Neural crest cell (in vitro differentiated cells): Measurements from ENCODE around the gene PRR22. TPM values are rescaled to one million over a fixed set of nuclear protein-coding genes. Genes with fewer than 3 reads are reported as not detected.
A peak's percentile ranks its signal among the peaks of the same experiment; 100 is the strongest.

Source experiments
- DNase-seq: peaks from one replicate; pipeline ENCODE4 v3.0.0; 2021; ENCODE audit warnings: low read depth, mixed read lengths, low spot score
- H3K27ac Mint-ChIP-seq: one replicate; pipeline ENCODE4 v1.8.0; 2021; ENCODE audit warnings: mild to moderate bottlenecking, mixed read lengths; ENCODE audit not compliant: unreplicated experiment
- H3K27me3 Mint-ChIP-seq: 2 replicates; pipeline ENCODE4 v1.8.0; 2021; ENCODE audit warnings: low read depth, mild to moderate bottlenecking, mixed read lengths
- H3K36me3 Mint-ChIP-seq: 2 replicates; pipeline ENCODE4 v1.8.0; 2021; ENCODE audit warnings: low read depth, mild to moderate bottlenecking, mixed read lengths
- H3K4me1 Mint-ChIP-seq: 2 replicates; pipeline ENCODE4 v1.8.0; 2021; ENCODE audit warnings: mixed read lengths
- H3K4me3 Mint-ChIP-seq: one replicate; pipeline ENCODE4 v1.8.0; 2021; ENCODE audit warnings: mild to moderate bottlenecking, mixed read lengths
- H3K9me3 Mint-ChIP-seq: 2 replicates; pipeline ENCODE4 v1.8.0; 2021; ENCODE audit warnings: mixed read lengths
- CTCF ChIP-seq: fragments of 200-600 bp; sonication (generic); conservative IDR thresholded peaks from 2 replicates; pipeline ENCODE4 v1.5.0; 2021; ENCODE audit warnings: antibody characterized with exemption, mild to moderate bottlenecking
- long read RNA-seq: library from polyadenylated mRNA; unstranded; transcript quantifications from one replicate; pipeline ENCODE4 v2.0.0, GENCODE V29; 2020
- total RNA-seq: library from RNA; stranded (reverse); gene quantifications from 2 replicates; pipeline ENCODE4 v1.2.1, GENCODE V29; 2021

Gene PRR22
- 6.7 and 6.8 TPM in 2 replicates for total RNA-seq
- long read RNA-seq: 0 reads

- DNase-seq: no peak
- peaks cover 8% of the 10 kb centered on the region for H3K36me3 Mint-ChIP-seq
- no peak for TF ChIP-seq CTCF
- no peak within 1 kb of the TSS for H3K27ac Mint-ChIP-seq
- H3K4me1 Mint-ChIP-seq: no peaks in the 10 kb centered on the region
- H3K27me3 Mint-ChIP-seq: no peaks in the 10 kb centered on the region
- H3K9me3 Mint-ChIP-seq: no peaks in the 10 kb centered on the region
- no peak within 1 kb of the TSS for H3K4me3 Mint-ChIP-seq
Measured at GRCh38 chr19:5784581-5785147, at the start of gene PRR22. Gene PRR22, minus strand, starts transcription at chr19:5784746. Its CDS starts 86 bp downstream, at chr19:5784660.

DNA sequence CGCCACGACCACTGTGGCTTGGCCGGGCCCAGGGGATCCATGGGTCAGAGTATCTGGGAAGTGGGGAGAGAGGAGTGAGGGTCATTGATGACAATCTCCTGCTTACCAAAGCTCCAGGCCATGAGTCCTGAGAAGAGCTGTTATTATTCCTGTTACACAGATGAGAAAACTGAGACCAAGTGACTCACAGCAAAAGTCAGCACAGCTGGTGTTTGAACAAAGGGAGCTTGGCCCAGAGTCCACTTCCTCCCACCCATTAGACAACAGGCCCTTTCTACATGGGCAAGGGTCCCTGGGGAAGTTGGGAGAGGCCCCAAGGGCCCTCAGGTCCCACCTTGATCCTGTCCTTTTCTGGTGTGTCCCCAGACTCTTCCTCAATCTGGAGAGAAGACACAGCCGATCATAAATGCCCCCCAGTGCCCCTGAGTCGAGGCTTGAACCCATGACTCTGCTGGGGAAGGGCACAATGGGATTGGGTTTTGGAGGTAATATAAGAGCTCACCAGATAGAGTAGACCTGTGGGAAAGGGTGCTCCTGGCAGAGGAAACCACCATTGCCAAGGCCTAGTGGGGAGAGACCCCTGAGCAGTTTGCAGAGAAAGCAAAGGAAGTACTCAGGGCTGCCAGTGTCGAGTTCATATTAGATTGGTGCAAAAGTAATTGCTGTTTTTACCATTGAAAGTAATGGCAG lies 48.1 kb upstream of the PRR22 start:
- H3K4me3 Mint-ChIP-seq: peak overlapping the region; percentile 12
- no peak for DNase-seq
- H3K36me3 Mint-ChIP-seq: no peaks in the 10 kb centered on the region
- no peak overlapping the region for H3K27ac Mint-ChIP-seq
- peaks cover 16% of the 10 kb centered on the region for H3K27me3 Mint-ChIP-seq
- no peaks in the 10 kb centered on the region for H3K9me3 Mint-ChIP-seq
- H3K4me1 Mint-ChIP-seq: peaks cover 8% of the 10 kb centered on the region
- no peak for TF ChIP-seq CTCF

GRCh38 chr19:5832061-5832460 lies 47.5 kb upstream of the PRR22 start:
- peaks cover 17% of the 10 kb centered on the region for H3K27me3 Mint-ChIP-seq
- no peak for TF ChIP-seq CTCF
- H3K4me1 Mint-ChIP-seq: peaks cover 11% of the 10 kb centered on the region
- no peak overlapping the region for H3K27ac Mint-ChIP-seq
- DNase-seq: no peak
- no peaks in the 10 kb centered on the region for H3K9me3 Mint-ChIP-seq
- no peak overlapping the region for H3K4me3 Mint-ChIP-seq
- H3K36me3 Mint-ChIP-seq: no peaks in the 10 kb centered on the region

GRCh38 chr19:5831159-5831558 lies 46.6 kb upstream of the PRR22 start:
- DNase-seq: no peak
- H3K27ac Mint-ChIP-seq: no peak overlapping the region
- H3K27me3 Mint-ChIP-seq: peaks cover 18% of the 10 kb centered on the region
- no peaks in the 10 kb centered on the region for H3K36me3 Mint-ChIP-seq
- no peak for TF ChIP-seq CTCF
- H3K4me1 Mint-ChIP-seq: peaks cover 14% of the 10 kb centered on the region
- no peak overlapping the region for H3K4me3 Mint-ChIP-seq
- no peaks in the 10 kb centered on the region for H3K9me3 Mint-ChIP-seq

- peaks cover 13% of the 10 kb centered on the region for H3K27me3 Mint-ChIP-seq
- H3K4me3 Mint-ChIP-seq: no peak overlapping the region
- no peak for TF ChIP-seq CTCF
- H3K9me3 Mint-ChIP-seq: no peaks in the 10 kb centered on the region
- DNase-seq: no peak
- H3K4me1 Mint-ChIP-seq: peaks cover 14% of the 10 kb centered on the region
- no peak overlapping the region for H3K27ac Mint-ChIP-seq
- no peaks in the 10 kb centered on the region for H3K36me3 Mint-ChIP-seq
Measured at GRCh38 chr19:5829567-5830310, 45.2 kb upstream of the PRR22 start.
